OCI-LY1 (cell line): ENCODE results near the gene SLCO2A1.

ENCODE experiments used
- H2AFZ ChIP-seq: fragments of 200-600 bp; sonication (generic), shearing (Covaris generic); 2 replicates; pipeline ENCODE4 v1.6.0; 2014; ENCODE audit warnings: antibody characterized with exemption, mild to moderate bottlenecking, low read length
- H3F3A ChIP-seq: fragments of 200-600 bp; sonication (generic), shearing (Covaris generic); 2 replicates; pipeline ENCODE4 v1.6.0; 2014; ENCODE audit warnings: mild to moderate bottlenecking, antibody characterized with exemption, low read length, moderate library complexity; ENCODE audit not compliant: insufficient read depth
- H3K27ac ChIP-seq: fragments of 200-600 bp; sonication (generic); 2 replicates; pipeline ENCODE4 v1.5.1; 2014; ENCODE audit warnings: low read length, mixed run types, mild to moderate bottlenecking, low read depth; ENCODE audit not compliant: poor library complexity, severe bottlenecking
- H3K27me3 ChIP-seq: fragments of 200-600 bp; sonication (generic); 2 replicates; pipeline ENCODE4 v1.6.0; 2014; ENCODE audit warnings: antibody characterized with exemption, mild to moderate bottlenecking, low read length, moderate library complexity; ENCODE audit not compliant: insufficient read depth
- H3K36me3 ChIP-seq: fragments of 200-600 bp; sonication (generic); 2 replicates; pipeline ENCODE4 v1.6.1; 2014; ENCODE audit warnings: mild to moderate bottlenecking, antibody characterized with exemption, low read length, moderate library complexity, mixed read lengths; ENCODE audit not compliant: insufficient read depth
- H3K4me1 ChIP-seq: fragments of 200-600 bp; sonication (generic); 2 replicates; pipeline ENCODE4 v1.5.1; 2014; ENCODE audit warnings: mild to moderate bottlenecking, low read length, moderate library complexity; ENCODE audit not compliant: insufficient read depth, severe bottlenecking
- H3K4me2 ChIP-seq: fragments of 200-600 bp; sonication (generic), shearing (Covaris generic); 2 replicates; pipeline ENCODE4 v1.6.1; 2014; ENCODE audit warnings: low read length
- H3K4me3 ChIP-seq: fragments of 200-600 bp; sonication (generic); 2 replicates; pipeline ENCODE4 v1.5.1; 2014; ENCODE audit warnings: low read length, low read depth, mild to moderate bottlenecking, mixed read lengths; ENCODE audit not compliant: poor library complexity, severe bottlenecking
- H3K79me2 ChIP-seq: fragments of 200-600 bp; shearing (Covaris generic); 2 replicates; pipeline ENCODE4 v1.6.1; 2016; ENCODE audit warnings: mixed run types, low read length, mixed read lengths; ENCODE audit not compliant: insufficient read depth
- H3K9ac ChIP-seq: fragments of 200-600 bp; sonication (generic), shearing (Covaris generic); 2 replicates; pipeline ENCODE4 v1.6.1; 2014; ENCODE audit warnings: mild to moderate bottlenecking, low read length, mixed read lengths
- H3K9me2 ChIP-seq: fragments of 200-600 bp; sonication (generic), shearing (Covaris generic); 2 replicates; pipeline ENCODE4 v1.6.1; 2014; ENCODE audit warnings: low read depth, mild to moderate bottlenecking, low read length, mixed read lengths
- H3K9me3 ChIP-seq: fragments of 200-600 bp; shearing (Covaris generic); 2 replicates; pipeline ENCODE4 v1.6.1; 2014; ENCODE audit warnings: low read length, mixed read lengths
- H4K20me1 ChIP-seq: fragments of 200-600 bp; sonication (generic), shearing (Covaris generic); 2 replicates; pipeline ENCODE4 v1.6.0; 2016; ENCODE audit warnings: mild to moderate bottlenecking, low read length; ENCODE audit not compliant: insufficient read depth
- CTCF ChIP-seq: fragments of 200-600 bp; sonication (generic), shearing (Covaris generic); IDR thresholded peaks from 2 replicates; pipeline ENCODE4 v1.5.1; 2017; ENCODE audit warnings: mild to moderate bottlenecking, antibody characterized with exemption, low read length, moderate library complexity, mixed read lengths
- EZH2 ChIP-seq: fragments of 200-600 bp; sonication (generic), shearing (Covaris generic); IDR thresholded peaks from 2 replicates; pipeline ENCODE4 v1.8.0; 2017; ENCODE audit warnings: borderline replicate concordance, mixed run types, mild to moderate bottlenecking, antibody characterized with exemption, low read length, moderate library complexity, mixed read lengths

SLCO2A1 gene

GRCh38 chr3:134055661-134056060 is 25.9 kb upstream of the SLCO2A1 start:
- no peak overlapping the region for H3K27ac ChIP-seq
- no peak for TF ChIP-seq EZH2
- TF ChIP-seq CTCF: no peak

GRCh38 chr3:134054881-134055280 is 25.2 kb upstream of the SLCO2A1 start:
- H3K9me3 ChIP-seq: no peaks in the 10 kb centered on the region
- no peaks in the 10 kb centered on the region for H4K20me1 ChIP-seq
- no peak overlapping the region for H3K27ac ChIP-seq
- no peaks in the 10 kb centered on the region for H3K36me3 ChIP-seq
- no peaks in the 10 kb centered on the region for H3K79me2 ChIP-seq
- no peak overlapping the region for H2AFZ ChIP-seq
- no peaks in the 10 kb centered on the region for H3F3A ChIP-seq
- no peaks in the 10 kb centered on the region for H3K4me1 ChIP-seq
- no peaks in the 10 kb centered on the region for H3K9me2 ChIP-seq
- H3K9ac ChIP-seq: no peak overlapping the region
- peaks cover 4% of the 10 kb centered on the region; the same call in 1 of the 2 replicates for H3K27me3 ChIP-seq
- no peak overlapping the region for H3K4me3 ChIP-seq
- TF ChIP-seq CTCF: no peak
- no peak overlapping the region for H3K4me2 ChIP-seq

More at GRCh38 chr3:134055661-134056060, 25.9 kb upstream of the SLCO2A1 start:
- Histone ChIP-seq H3K9ac (no peak overlapping the region), H3K4me2 (no peak overlapping the region), H3K4me3 (no peak overlapping the region), H3K9me2 (no peaks in the 10 kb centered on the region), H3K27me3 (peaks cover 4% of the 10 kb centered on the region; the same call in 1 of the 2 replicates), H3K9me3 (no peaks in the 10 kb centered on the region), H2AFZ (no peak overlapping the region), H4K20me1 (no peaks in the 10 kb centered on the region), H3K4me1 (no peaks in the 10 kb centered on the region), H3K79me2 (no peaks in the 10 kb centered on the region), H3F3A (no peaks in the 10 kb centered on the region), H3K36me3 (no peaks in the 10 kb centered on the region)

GRCh38 chr3:134054231-134054630 is 24.5 kb upstream of the SLCO2A1 start:
- H3K79me2 ChIP-seq: no peaks in the 10 kb centered on the region
- no peak overlapping the region for H3K4me2 ChIP-seq
- no peak overlapping the region for H3K4me3 ChIP-seq
- no peak overlapping the region for H2AFZ ChIP-seq
- no peaks in the 10 kb centered on the region for H3K36me3 ChIP-seq
- TF ChIP-seq EZH2: no peak
- TF ChIP-seq CTCF: no peak
- no peaks in the 10 kb centered on the region for H3F3A ChIP-seq
- H3K9me2 ChIP-seq: no peaks in the 10 kb centered on the region
- H3K4me1 ChIP-seq: no peaks in the 10 kb centered on the region
- H3K9ac ChIP-seq: no peak overlapping the region
- H3K27ac ChIP-seq: no peak overlapping the region
- H3K9me3 ChIP-seq: no peaks in the 10 kb centered on the region
- no peaks in the 10 kb centered on the region for H4K20me1 ChIP-seq
- peaks cover 4% of the 10 kb centered on the region; the same call in 1 of the 2 replicates for H3K27me3 ChIP-seq
